ENCODE data around the gene BLM. TPM values are rescaled to one million over a fixed set of nuclear protein-coding genes. Genes with fewer than 3 reads are reported as not detected.

Gene BLM
- total RNA-seq, 1 donor from 2014 or later: 58.0 TPM

DNA sequence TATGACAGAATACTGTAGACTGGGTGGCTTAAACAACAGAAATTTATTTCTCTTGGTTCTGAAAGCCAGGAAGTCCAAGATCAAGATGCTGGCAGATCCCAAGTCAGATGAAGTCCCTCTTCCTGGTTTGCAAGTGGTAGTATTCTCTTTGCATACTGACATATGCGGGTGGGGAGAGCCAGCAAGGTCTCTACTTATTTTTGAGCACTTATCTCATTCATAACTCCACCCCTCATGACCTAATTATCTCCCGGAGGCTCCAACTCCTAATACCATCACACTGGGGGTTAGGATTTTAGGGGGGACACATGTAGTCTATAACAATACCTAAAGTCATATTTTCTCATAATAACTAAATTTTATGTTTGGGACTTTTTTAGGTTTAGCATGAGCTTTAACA is 65.3 kb downstream of the BLM start:
- Histone ChIP-seq H3K4me1 (no peaks in the 10 kb centered on the region), H3K79me2 (ENCODE audit: low read depth) (no peaks in the 10 kb centered on the region), H3K4me2 (no peak overlapping the region), H2AFZ (replicated peaks) (no peak overlapping the region), H3K9ac (no peak overlapping the region), H3K27ac (no peak overlapping the region), H3F3A (ENCODE audit: low read depth) (no peaks in the 10 kb centered on the region), H3K36me3 (peaks cover 4% of the 10 kb centered on the region), H4K20me1 (ENCODE audit: low read depth) (no peaks in the 10 kb centered on the region), H3K9me3 (ENCODE audit: low read depth) (no peaks in the 10 kb centered on the region), H3K27me3 (no peaks in the 10 kb centered on the region), H3K4me3 (no peak overlapping the region)
- TF ChIP-seq, protein P1, sequence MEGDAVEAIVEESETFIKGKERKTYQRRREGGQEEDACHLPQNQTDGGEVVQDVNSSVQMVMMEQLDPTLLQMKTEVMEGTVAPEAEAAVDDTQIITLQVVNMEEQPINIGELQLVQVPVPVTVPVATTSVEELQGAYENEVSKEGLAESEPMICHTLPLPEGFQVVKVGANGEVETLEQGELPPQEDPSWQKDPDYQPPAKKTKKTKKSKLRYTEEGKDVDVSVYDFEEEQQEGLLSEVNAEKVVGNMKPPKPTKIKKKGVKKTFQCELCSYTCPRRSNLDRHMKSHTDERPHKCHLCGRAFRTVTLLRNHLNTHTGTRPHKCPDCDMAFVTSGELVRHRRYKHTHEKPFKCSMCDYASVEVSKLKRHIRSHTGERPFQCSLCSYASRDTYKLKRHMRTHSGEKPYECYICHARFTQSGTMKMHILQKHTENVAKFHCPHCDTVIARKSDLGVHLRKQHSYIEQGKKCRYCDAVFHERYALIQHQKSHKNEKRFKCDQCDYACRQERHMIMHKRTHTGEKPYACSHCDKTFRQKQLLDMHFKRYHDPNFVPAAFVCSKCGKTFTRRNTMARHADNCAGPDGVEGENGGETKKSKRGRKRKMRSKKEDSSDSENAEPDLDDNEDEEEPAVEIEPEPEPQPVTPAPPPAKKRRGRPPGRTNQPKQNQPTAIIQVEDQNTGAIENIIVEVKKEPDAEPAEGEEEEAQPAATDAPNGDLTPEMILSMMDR (IDR thresholded peaks at IDR 0.05): no peak
- TF ChIP-seq EZH2phosphoT487 (IDR thresholded peaks at IDR 0.05) (no peak), EZH2 (IDR thresholded peaks at IDR 0.05) (no peak)
- Mint-ChIP-seq H3K4me1 (no peaks in the 10 kb centered on the region), H3K27me3 (ENCODE audit: insufficient read depth, low read depth) (no peaks in the 10 kb centered on the region), H3K27ac (no peak overlapping the region), H3K4me3 (no peak overlapping the region), H3K36me3 (peaks cover 9% of the 10 kb centered on the region), H3K9me3 (no peaks in the 10 kb centered on the region)
- no peak for DNase-seq (ENCODE audit: low spot score)

DNA sequence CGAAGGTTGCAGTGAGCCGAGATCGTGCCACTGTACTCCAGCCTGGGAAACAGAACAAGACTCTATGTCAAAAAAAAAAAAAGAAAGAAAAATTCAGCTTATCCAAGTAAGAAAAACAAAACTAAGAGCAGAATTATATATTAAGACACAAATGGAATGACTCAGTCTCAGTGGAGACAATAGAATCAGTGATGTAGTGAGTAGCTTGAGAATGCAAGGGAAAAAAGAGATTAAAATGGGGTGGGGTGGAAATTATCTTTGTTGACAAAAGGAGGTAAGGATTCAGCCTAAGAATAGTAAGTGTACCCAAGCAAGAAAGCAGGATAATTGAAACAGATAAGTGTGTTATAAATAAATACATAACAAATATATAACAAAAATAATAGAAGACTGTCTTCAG is 70.7 kb downstream of the BLM start:
- peaks cover 20% of the 10 kb centered on the region for H3K36me3 Mint-ChIP-seq
- H2AFZ ChIP-seq (replicated peaks): no peak overlapping the region

DNA sequence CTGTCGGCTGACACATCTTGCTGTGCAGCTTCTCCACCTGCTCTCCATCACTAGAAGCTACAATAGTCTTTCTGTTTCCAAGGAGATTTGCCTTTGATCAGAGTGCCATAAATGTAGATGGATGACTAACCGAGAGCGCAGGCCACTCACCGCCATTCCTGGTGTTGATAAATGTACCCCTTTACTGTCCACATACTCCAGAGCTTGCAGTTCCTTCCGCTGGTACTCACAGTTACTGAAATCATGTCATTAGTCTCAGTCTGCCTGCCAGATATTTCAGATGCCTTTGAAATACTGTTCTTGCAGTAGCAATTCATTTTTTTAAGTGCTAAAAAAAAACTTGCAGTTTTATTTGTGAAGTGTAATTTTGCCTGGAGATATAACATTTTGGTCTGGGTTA is 72.3 kb downstream of the BLM start:
- no peak for TF ChIP-seq EZH2phosphoT487 (IDR thresholded peaks at IDR 0.05)
- no peak for TF ChIP-seq EZH2 (IDR thresholded peaks at IDR 0.05)
- TF ChIP-seq, protein P1 (IDR thresholded peaks at IDR 0.05): no peak
- no peak overlapping the region for H3K4me3 ChIP-seq
- no peak overlapping the region for H3K27ac ChIP-seq
- H3K4me1 Mint-ChIP-seq: peaks cover 3% of the 10 kb centered on the region
- no peak overlapping the region for H3K4me2 ChIP-seq
- H4K20me1 ChIP-seq (ENCODE audit: low read depth): no peaks in the 10 kb centered on the region
- H3K9me3 Mint-ChIP-seq: no peaks in the 10 kb centered on the region
- no peaks in the 10 kb centered on the region for H3K36me3 ChIP-seq
- H3K9ac ChIP-seq: no peak overlapping the region
- no peaks in the 10 kb centered on the region for H3F3A ChIP-seq (ENCODE audit: low read depth)
- H3K4me1 ChIP-seq: no peaks in the 10 kb centered on the region
- H3K27me3 ChIP-seq: no peaks in the 10 kb centered on the region
- H3K9me3 ChIP-seq (ENCODE audit: low read depth): no peaks in the 10 kb centered on the region
- H3K4me3 Mint-ChIP-seq: no peak overlapping the region
- no peak overlapping the region for H3K27ac Mint-ChIP-seq
- H2AFZ ChIP-seq (replicated peaks): no peak overlapping the region
- DNase-seq (ENCODE audit: low spot score): no peak
- no peaks in the 10 kb centered on the region for H3K79me2 ChIP-seq (ENCODE audit: low read depth)
- H3K36me3 Mint-ChIP-seq: peaks cover 21% of the 10 kb centered on the region
- no peaks in the 10 kb centered on the region for H3K27me3 Mint-ChIP-seq (ENCODE audit: insufficient read depth, low read depth)

More for the DNA sequence above, 70.7 kb downstream of the BLM start:
- Histone ChIP-seq H3K36me3 (no peaks in the 10 kb centered on the region), H3K4me3 (no peak overlapping the region), H3K9me3 (ENCODE audit: low read depth) (no peaks in the 10 kb centered on the region), H3K27me3 (no peaks in the 10 kb centered on the region), H3K4me1 (no peaks in the 10 kb centered on the region), H3F3A (ENCODE audit: low read depth) (no peaks in the 10 kb centered on the region), H3K79me2 (ENCODE audit: low read depth) (no peaks in the 10 kb centered on the region), H3K9ac (no peak overlapping the region), H3K4me2 (no peak overlapping the region), H3K27ac (no peak overlapping the region), H4K20me1 (ENCODE audit: low read depth) (no peaks in the 10 kb centered on the region)
- H3K4me3 Mint-ChIP-seq: no peak overlapping the region
- no peak overlapping the region for H3K27ac Mint-ChIP-seq
- no peak for DNase-seq (ENCODE audit: low spot score)
- H3K9me3 Mint-ChIP-seq: no peaks in the 10 kb centered on the region
- TF ChIP-seq, protein P1 (IDR thresholded peaks at IDR 0.05): no peak
- TF ChIP-seq EZH2 (IDR thresholded peaks at IDR 0.05) (no peak), EZH2phosphoT487 (IDR thresholded peaks at IDR 0.05) (no peak)
- H3K4me1 Mint-ChIP-seq: peaks cover 3% of the 10 kb centered on the region
- no peaks in the 10 kb centered on the region for H3K27me3 Mint-ChIP-seq (ENCODE audit: insufficient read depth, low read depth)

Data from neural progenitor cell (in vitro differentiated cells).